Fibroblast of villous mesenchyme (primary cell): Measurements from ENCODE around the gene WDR37. TPM values are rescaled to one million over a fixed set of nuclear protein-coding genes. Genes with fewer than 3 reads are reported as not detected.

Experiments
- DNase-seq: peaks from one replicate; pipeline ENCODE4 v3.0.0-alpha.2; 2010; ENCODE audit warnings: low read depth
- H3K4me3 ChIP-seq: 2 replicates; pipeline ENCODE4 v1.5.1; 2011; ENCODE audit warnings: low read depth, mild to moderate bottlenecking, low read length
- total RNA-seq: library from RNA; depleted of rRNA; stranded (reverse); fragments of >200 nt; gene quantifications from 2 replicates; pipeline ENCODE4 v1.2.3, GENCODE V29; 2012
- TF ChIP-seq, protein P1 (sequence below): IDR thresholded peaks from 2 replicates; pipeline ENCODE4 v1.5.1; 2012; ENCODE audit warnings: low read depth, mild to moderate bottlenecking, low read length; ENCODE audit not compliant: insufficient read depth

WDR37 gene
- total RNA-seq, 1 donor, result 27.2 TPM

DNA sequence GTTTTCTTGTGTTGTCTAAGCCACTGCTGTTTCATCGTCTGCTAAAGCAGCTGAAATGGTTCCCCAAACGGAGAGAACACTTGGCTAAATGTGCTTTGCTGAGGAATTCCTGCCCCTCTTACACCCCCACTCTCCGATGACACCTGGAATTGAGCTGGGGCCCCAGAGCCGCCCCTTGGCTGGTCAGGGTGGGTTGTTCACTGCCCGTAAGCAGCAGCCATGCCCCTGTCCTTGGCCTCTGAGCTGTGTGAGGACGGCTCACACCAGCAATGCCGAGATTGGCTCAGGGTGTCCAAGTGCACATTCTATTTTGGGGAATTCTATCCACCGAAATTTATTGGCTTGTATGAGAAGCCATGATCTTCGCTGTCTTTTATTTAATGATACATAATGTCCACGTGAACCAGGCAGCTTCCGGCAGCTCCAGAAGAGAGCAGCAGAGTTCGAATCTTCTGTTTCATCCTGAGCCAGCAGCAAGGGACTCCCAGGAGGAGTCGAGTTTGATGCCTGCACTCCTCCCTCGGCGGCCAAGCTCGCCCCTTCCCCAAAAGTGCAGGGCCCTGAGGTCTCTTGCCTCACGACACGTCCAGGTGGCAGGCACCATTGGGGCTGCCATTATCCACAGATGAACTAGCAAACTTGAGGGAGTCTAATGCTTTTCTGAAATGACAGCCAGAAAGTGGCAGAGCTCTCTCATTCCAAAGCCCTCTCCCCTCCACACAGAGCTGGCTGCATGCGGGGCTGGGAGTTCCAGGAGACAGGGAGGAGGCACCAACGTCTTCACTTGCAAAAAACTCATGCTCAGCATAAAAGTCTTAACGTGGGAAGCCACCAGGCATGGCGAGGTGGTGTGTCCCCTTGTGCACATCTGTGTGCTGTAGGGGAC lies 114.0 kb downstream of the WDR37 start:
- H3K4me3 ChIP-seq, result no peak overlapping the region
- DNase-seq, result no peak
- TF ChIP-seq, protein P1, sequence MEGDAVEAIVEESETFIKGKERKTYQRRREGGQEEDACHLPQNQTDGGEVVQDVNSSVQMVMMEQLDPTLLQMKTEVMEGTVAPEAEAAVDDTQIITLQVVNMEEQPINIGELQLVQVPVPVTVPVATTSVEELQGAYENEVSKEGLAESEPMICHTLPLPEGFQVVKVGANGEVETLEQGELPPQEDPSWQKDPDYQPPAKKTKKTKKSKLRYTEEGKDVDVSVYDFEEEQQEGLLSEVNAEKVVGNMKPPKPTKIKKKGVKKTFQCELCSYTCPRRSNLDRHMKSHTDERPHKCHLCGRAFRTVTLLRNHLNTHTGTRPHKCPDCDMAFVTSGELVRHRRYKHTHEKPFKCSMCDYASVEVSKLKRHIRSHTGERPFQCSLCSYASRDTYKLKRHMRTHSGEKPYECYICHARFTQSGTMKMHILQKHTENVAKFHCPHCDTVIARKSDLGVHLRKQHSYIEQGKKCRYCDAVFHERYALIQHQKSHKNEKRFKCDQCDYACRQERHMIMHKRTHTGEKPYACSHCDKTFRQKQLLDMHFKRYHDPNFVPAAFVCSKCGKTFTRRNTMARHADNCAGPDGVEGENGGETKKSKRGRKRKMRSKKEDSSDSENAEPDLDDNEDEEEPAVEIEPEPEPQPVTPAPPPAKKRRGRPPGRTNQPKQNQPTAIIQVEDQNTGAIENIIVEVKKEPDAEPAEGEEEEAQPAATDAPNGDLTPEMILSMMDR, result no peak

DNA sequence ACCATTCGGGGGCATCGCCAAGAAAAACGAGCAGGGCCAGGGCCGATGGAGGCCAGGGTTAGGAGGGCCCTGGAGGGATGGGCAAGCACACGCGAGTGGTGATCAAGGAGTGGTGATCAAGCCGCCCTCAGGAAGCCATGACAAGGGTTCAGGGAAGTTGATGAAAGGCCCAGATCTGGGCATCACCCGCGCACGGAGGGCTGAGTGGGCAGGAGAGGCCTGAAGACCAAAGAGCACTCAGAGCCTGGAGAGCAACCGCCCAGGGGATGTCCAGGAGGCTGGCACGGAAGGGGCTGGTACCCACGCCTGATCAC lies 114.6 kb downstream of the WDR37 start:
- DNase-seq, result no peak
- no peak overlapping the region for H3K4me3 ChIP-seq
- TF ChIP-seq, protein P1, result no peak

DNA sequence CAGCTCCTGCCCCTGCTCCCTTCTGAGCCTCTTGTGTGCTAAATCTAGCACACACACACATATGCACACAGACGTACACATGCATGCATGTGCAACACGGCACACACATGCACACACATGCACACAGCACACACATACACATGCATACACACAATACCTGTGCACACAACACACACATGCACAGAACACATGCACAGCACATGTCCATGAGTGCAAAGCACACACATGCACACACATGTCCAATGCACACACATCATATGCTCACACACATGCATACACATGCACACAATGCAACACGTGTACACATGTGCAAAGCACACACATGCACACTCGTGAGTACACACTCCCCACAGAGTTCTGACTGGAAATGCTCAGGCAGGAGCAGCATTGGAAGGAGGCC lies 115.0 kb downstream of the WDR37 start:
- H3K4me3 ChIP-seq, result no peak overlapping the region
- no peak for DNase-seq
- TF ChIP-seq, protein P1, result no peak

DNA sequence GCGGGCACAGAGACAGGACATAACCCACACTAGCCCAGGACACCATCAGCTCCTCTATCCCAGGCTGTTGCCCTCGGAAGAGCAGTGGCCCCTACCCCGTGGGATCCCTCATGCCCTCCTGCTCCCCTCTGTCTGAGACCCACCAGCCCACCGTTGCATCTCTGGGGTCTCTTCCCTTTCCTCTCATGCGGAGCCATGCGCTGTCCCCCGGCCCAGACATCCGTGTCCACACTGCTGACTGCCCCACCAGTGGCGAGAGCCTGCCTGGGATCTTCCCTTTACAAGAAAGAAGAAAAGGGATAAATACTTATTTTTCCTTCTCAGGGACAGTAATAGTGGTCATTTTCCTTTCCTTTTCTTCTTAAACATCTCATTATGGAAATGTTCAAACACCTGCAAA lies 115.4 kb downstream of the WDR37 start:
- no peak for DNase-seq
- H3K4me3 ChIP-seq, result no peak overlapping the region
- TF ChIP-seq, protein P1, result no peak

DNA sequence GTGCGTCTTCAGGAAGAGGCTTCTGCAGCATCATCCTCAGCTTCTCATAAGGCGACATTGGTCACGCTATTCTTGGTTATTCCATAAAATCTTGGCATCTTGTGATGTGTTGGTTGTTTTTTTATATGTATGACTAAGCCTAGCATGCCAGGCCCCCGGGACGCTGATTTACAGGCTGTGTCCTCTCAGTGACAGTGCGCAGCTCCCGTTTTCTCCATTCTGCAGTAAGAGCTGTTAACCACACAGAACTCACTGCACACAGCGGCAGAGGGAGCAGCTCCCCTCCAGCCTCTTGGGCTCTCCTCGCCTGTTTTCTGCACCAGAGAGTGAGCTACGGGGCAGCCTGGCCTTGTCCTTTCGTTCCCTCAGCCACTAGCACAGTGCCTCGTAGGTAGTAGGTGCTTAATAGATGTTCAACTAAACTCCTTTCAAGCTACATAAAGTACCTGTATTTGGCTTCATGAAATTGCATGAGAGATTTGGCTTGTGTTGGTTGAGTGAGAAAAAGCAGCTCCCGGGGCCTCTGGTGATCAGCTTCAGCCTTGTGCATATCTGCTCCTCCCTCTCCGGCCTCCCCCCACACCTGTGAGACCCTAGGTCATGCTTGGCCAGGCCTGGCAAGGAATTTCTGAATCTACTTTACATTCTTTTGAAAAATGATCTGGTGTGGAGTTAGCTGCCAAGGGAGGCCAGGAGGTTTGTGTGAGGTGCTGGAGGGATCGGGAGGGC lies 116.2 kb downstream of the WDR37 start:
- DNase-seq, result no peak
- TF ChIP-seq, protein P1, result no peak
- no peak overlapping the region for H3K4me3 ChIP-seq

DNA sequence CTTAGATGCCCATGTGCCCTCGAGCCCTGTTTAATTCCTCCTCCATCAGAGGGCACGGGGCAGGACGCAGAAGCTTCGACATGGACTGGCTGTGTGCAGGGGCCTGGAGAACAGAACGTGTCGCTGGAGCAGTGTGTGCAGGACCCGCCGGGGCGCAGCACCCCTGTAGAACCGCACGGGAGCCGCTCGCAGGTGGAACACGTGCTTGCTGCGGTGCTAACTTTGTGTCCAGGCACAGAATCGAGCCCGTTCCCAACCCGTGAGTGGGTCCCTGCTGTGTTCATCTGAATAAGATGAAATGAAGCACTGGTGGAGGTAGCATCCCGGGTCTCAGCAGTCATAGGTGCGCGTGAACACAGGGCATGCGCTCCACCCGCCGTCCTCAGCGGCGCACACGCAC lies 116.9 kb downstream of the WDR37 start:
- no peak overlapping the region for H3K4me3 ChIP-seq
- no peak for DNase-seq
- TF ChIP-seq, protein P1, result no peak
